Measurements from ENCODE around the gene TARDBP. TPM values are rescaled to one million over a fixed set of nuclear protein-coding genes. Genes with fewer than 3 reads are reported as not detected.

The TARDBP gene
- total RNA-seq: 105 TPM

GRCh38 chr1:11012260-11013159 is at the start of gene TARDBP:
Gene TARDBP (plus strand): TSS chr1:11012654. CDS start chr1:11013728, 1,074 bp downstream.

GRCh38 chr1:11046625-11047365 is 34.3 kb downstream of the TARDBP start, which contains the start of gene MASP2:
Gene MASP2 (minus strand): TSS chr1:11047239. CDS start chr1:11047207, 32 bp downstream.

GRCh38 chr1:11059968-11060830 is 47.7 kb downstream of the TARDBP start, which contains the start of gene SRM:
Gene SRM (minus strand): TSS chr1:11060018. CDS start chr1:11059943, 75 bp downstream.

Other genes with a start within 250 kb of the TARDBP start
- gene CASZ1, start 216.0 kb upstream of the TARDBP start, total RNA-seq: 2.3 TPM
- not detected for gene MASP2, start 34.6 kb downstream of the TARDBP start, total RNA-seq
- 19.1 TPM for gene SRM, start 47.4 kb downstream of the TARDBP start, total RNA-seq
- 49.6 TPM for gene EXOSC10, start 87.2 kb downstream of the TARDBP start, total RNA-seq
- 0.23 TPM for gene ANGPTL7, start 176.7 kb downstream of the TARDBP start, total RNA-seq
- 47.7 TPM for gene MTOR, start 249.9 kb downstream of the TARDBP start, total RNA-seq

All from diencephalon (tissue), 1 donor.